Dermis blood vessel endothelial cell (primary cell): Measurements from ENCODE around the gene USP4. TPM values are rescaled to one million over a fixed set of nuclear protein-coding genes. Genes with fewer than 3 reads are reported as not detected.
A peak's percentile ranks its signal among the peaks of the same experiment; 100 is the strongest.

Experiments
- DNase-seq: peaks from one replicate; pipeline ENCODE4 v3.0.0; 2010
- total RNA-seq: library from RNA; depleted of rRNA; stranded (reverse); fragments of >200 nt; gene quantifications from 2 replicates; pipeline ENCODE4 v1.2.3, GENCODE V29; 2014

Gene USP4
- total RNA-seq, 1 donor from 2014 or later = 28.8 TPM

GRCh38 chr3:49295489-49296058, 44.3 kb downstream of the USP4 start:
- peak; percentile 63 for DNase-seq

- DNase-seq = peak; percentile 74
Observed at GRCh38 chr3:49294343-49294742, 45.5 kb downstream of the USP4 start.

GRCh38 chr3:49283997-49284396, 55.9 kb downstream of the USP4 start:
- no peak for DNase-seq

- peak; percentile 30 for DNase-seq
Observed at GRCh38 chr3:49279376-49279775, 60.5 kb downstream of the USP4 start.

- no peak for DNase-seq
Observed at GRCh38 chr3:49278548-49278947, 61.3 kb downstream of the USP4 start.

- DNase-seq = peak; percentile 57
Observed at GRCh38 chr3:49277383-49277775, 62.5 kb downstream of the USP4 start.

- DNase-seq = peak; percentile 90
Observed at GRCh38 chr3:49276475-49277382, 63.1 kb downstream of the USP4 start, which contains the start of gene C3orf62. Gene C3orf62, minus strand, starts transcription at chr3:49277232. Its CDS starts 360 bp downstream, at chr3:49276872.

GRCh38 chr3:49273825-49274532, 65.9 kb downstream of the USP4 start:
- no peak for DNase-seq

- DNase-seq = no peak
Observed at GRCh38 chr3:49271047-49271446, 68.8 kb downstream of the USP4 start.

GRCh38 chr3:49270156-49270500, 69.7 kb downstream of the USP4 start:
- no peak for DNase-seq

- DNase-seq = no peak
Observed at GRCh38 chr3:49269443-49270155, 70.3 kb downstream of the USP4 start.

- DNase-seq = no peak
Observed at GRCh38 chr3:49266410-49267095, 73.3 kb downstream of the USP4 start.

GRCh38 chr3:49265661-49266386, 74.0 kb downstream of the USP4 start:
- no peak for DNase-seq

- DNase-seq = no peak
Observed at GRCh38 chr3:49263159-49263889, 76.5 kb downstream of the USP4 start.

GRCh38 chr3:49260806-49261324, 79.0 kb downstream of the USP4 start:
- DNase-seq = no peak

- no peak for DNase-seq
Observed at GRCh38 chr3:49257187-49257586, 82.7 kb downstream of the USP4 start.

- DNase-seq = peak; percentile 16
Observed at GRCh38 chr3:49255718-49256511, 83.9 kb downstream of the USP4 start.

GRCh38 chr3:49255112-49255511, 84.7 kb downstream of the USP4 start:
- DNase-seq = no peak

GRCh38 chr3:49253512-49253911, 86.3 kb downstream of the USP4 start:
- no peak for DNase-seq

GRCh38 chr3:49248840-49249227, 91.0 kb downstream of the USP4 start:
- peak; percentile 10 for DNase-seq
